ENCODE measurements around the gene CHSY1.

Gene CHSY1

GRCh38 chr15:101180620-101181307 lies 71.1 kb downstream of the CHSY1 start:
- no peak for DNase-seq (ENCODE audit: extremely low read depth, insufficient read length)
- peaks cover 5% of the 10 kb centered on the region for H3K36me3 ChIP-seq (ENCODE audit: control insufficient read depth, insufficient read depth, low read length)
- no peak for TF ChIP-seq CTCF (IDR thresholded peaks at IDR 0.05; ENCODE audit: insufficient read depth, low read length, poor library complexity, severe bottlenecking)
- no peak overlapping the region for H3K4me3 ChIP-seq (replicated peaks; ENCODE audit: low read depth, low read length)
- no peaks in the 10 kb centered on the region for H3K27me3 ChIP-seq (replicated peaks; ENCODE audit: control insufficient read depth, insufficient read depth, low read length)

GRCh38 chr15:101179341-101180153 lies 72.3 kb downstream of the CHSY1 start:
- peaks cover 5% of the 10 kb centered on the region for H3K36me3 ChIP-seq (ENCODE audit: control insufficient read depth, insufficient read depth, low read length)
- no peak overlapping the region for H3K4me3 ChIP-seq (replicated peaks; ENCODE audit: low read depth, low read length)
- TF ChIP-seq CTCF (IDR thresholded peaks at IDR 0.05; ENCODE audit: insufficient read depth, low read length, poor library complexity, severe bottlenecking): no peak
- DNase-seq (ENCODE audit: extremely low read depth, insufficient read length): no peak
- H3K27me3 ChIP-seq (replicated peaks; ENCODE audit: control insufficient read depth, insufficient read depth, low read length): no peaks in the 10 kb centered on the region

- peaks cover 5% of the 10 kb centered on the region for H3K36me3 ChIP-seq (ENCODE audit: control insufficient read depth, insufficient read depth, low read length)
- no peaks in the 10 kb centered on the region for H3K27me3 ChIP-seq (replicated peaks; ENCODE audit: control insufficient read depth, insufficient read depth, low read length)
- TF ChIP-seq CTCF (IDR thresholded peaks at IDR 0.05; ENCODE audit: insufficient read depth, low read length, poor library complexity, severe bottlenecking): no peak
- no peak for DNase-seq (ENCODE audit: extremely low read depth, insufficient read length)
- H3K4me3 ChIP-seq (replicated peaks; ENCODE audit: low read depth, low read length): no peak overlapping the region
Observed at GRCh38 chr15:101178931-101179330, 72.9 kb downstream of the CHSY1 start.

GRCh38 chr15:101178479-101178878 lies 73.4 kb downstream of the CHSY1 start:
- no peak for DNase-seq (ENCODE audit: extremely low read depth, insufficient read length)
- no peak for TF ChIP-seq CTCF (IDR thresholded peaks at IDR 0.05; ENCODE audit: insufficient read depth, low read length, poor library complexity, severe bottlenecking)
- Histone ChIP-seq H3K27me3 (replicated peaks; ENCODE audit: control insufficient read depth, insufficient read depth, low read length) (no peaks in the 10 kb centered on the region), H3K4me3 (replicated peaks; ENCODE audit: low read depth, low read length) (no peak overlapping the region), H3K36me3 (ENCODE audit: control insufficient read depth, insufficient read depth, low read length) (peaks cover 5% of the 10 kb centered on the region)

GRCh38 chr15:101177866-101178265 lies 74.0 kb downstream of the CHSY1 start:
- Histone ChIP-seq H3K36me3 (ENCODE audit: control insufficient read depth, insufficient read depth, low read length) (peaks cover 5% of the 10 kb centered on the region), H3K27me3 (replicated peaks; ENCODE audit: control insufficient read depth, insufficient read depth, low read length) (no peaks in the 10 kb centered on the region), H3K4me3 (replicated peaks; ENCODE audit: low read depth, low read length) (no peak overlapping the region)
- no peak for TF ChIP-seq CTCF (IDR thresholded peaks at IDR 0.05; ENCODE audit: insufficient read depth, low read length, poor library complexity, severe bottlenecking)
- no peak for DNase-seq (ENCODE audit: extremely low read depth, insufficient read length)
